ENCODE results near the gene ZBTB34. TPM values are rescaled to one million over a fixed set of nuclear protein-coding genes. Genes with fewer than 3 reads are reported as not detected.

ZBTB34 gene
- total RNA-seq, 2 donors from 2014 or later: 9.9 to 16.6 TPM

GRCh38 chr9:126852086-126852688 lies 8.3 kb upstream of the ZBTB34 start:
- no peaks in the 10 kb centered on the region for H3K27me3 ChIP-seq (replicated peaks; ENCODE audit: insufficient read depth)
- H3K4me1 ChIP-seq (ENCODE audit: control insufficient read depth in 1 of 2, low read depth in 2 of 2): no peaks in the 10 kb centered on the region
- no peak overlapping the region for H3K4me3 ChIP-seq
- DNase-seq (ENCODE audit: low spot score) (no peak), ATAC-seq (ENCODE audit: insufficient number of reproducible peaks, low FRiP score, low read depth) (no peak)
- no peaks in the 10 kb centered on the region for H3K9me3 ChIP-seq
- no peaks in the 10 kb centered on the region for H3K36me3 ChIP-seq
- TF ChIP-seq, protein P1, sequence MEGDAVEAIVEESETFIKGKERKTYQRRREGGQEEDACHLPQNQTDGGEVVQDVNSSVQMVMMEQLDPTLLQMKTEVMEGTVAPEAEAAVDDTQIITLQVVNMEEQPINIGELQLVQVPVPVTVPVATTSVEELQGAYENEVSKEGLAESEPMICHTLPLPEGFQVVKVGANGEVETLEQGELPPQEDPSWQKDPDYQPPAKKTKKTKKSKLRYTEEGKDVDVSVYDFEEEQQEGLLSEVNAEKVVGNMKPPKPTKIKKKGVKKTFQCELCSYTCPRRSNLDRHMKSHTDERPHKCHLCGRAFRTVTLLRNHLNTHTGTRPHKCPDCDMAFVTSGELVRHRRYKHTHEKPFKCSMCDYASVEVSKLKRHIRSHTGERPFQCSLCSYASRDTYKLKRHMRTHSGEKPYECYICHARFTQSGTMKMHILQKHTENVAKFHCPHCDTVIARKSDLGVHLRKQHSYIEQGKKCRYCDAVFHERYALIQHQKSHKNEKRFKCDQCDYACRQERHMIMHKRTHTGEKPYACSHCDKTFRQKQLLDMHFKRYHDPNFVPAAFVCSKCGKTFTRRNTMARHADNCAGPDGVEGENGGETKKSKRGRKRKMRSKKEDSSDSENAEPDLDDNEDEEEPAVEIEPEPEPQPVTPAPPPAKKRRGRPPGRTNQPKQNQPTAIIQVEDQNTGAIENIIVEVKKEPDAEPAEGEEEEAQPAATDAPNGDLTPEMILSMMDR (IDR thresholded peaks at IDR 0.05): no peak
- no peak overlapping the region for H3K27ac ChIP-seq

- no peak for DNase-seq (ENCODE audit: low spot score)
- Histone ChIP-seq H3K27me3 (replicated peaks; ENCODE audit: insufficient read depth) (no peaks in the 10 kb centered on the region), H3K4me1 (ENCODE audit: control insufficient read depth in 1 of 2, low read depth in 2 of 2) (peaks cover 0 to 4% of the 10 kb centered on the region in 2 donors), H3K9me3 (no peaks in the 10 kb centered on the region), H3K27ac (no peak overlapping the region), H3K4me3 (no peak overlapping the region), H3K36me3 (no peaks in the 10 kb centered on the region)
- ATAC-seq (ENCODE audit: insufficient number of reproducible peaks, low FRiP score, low read depth): no peak
- TF ChIP-seq, protein P1 (IDR thresholded peaks at IDR 0.05): no peak
Observed at GRCh38 chr9:126853667-126854066, 6.8 kb upstream of the ZBTB34 start.

DNA sequence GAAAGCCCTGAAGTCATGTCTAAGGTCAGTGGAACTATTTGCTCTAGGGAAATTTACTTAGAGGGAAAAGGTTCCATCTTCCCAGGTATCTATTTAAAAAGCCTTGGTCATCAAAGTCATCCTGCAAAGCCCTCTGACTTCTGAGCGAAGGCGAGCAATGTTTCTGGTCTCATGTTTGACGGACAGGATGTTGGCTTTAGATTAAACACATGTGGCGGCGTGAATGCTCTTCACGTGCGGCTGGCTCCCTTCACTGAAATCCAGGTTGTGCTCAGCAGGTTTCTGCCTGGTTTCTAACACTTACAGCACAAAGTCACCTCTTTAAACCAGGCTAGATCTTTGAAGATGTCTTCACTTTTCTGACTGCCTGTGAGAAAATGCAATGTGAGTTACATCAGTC lies 5.7 kb upstream of the ZBTB34 start:
- Histone ChIP-seq H3K4me1 (ENCODE audit: control insufficient read depth in 1 of 2, low read depth in 2 of 2) (peaks cover 1 to 6% of the 10 kb centered on the region in 2 donors), H3K4me3 (no peak overlapping the region), H3K27me3 (replicated peaks; ENCODE audit: insufficient read depth) (no peaks in the 10 kb centered on the region), H3K27ac (no peak overlapping the region), H3K36me3 (no peaks in the 10 kb centered on the region), H3K9me3 (no peaks in the 10 kb centered on the region)
- TF ChIP-seq, protein P1 (IDR thresholded peaks at IDR 0.05): no peak
- no peak for DNase-seq (ENCODE audit: low spot score)
- ATAC-seq (ENCODE audit: insufficient number of reproducible peaks, low FRiP score, low read depth): no peak

GRCh38 chr9:126856326-126856877 lies 4.0 kb upstream of the ZBTB34 start:
- DNase-seq (ENCODE audit: low spot score) (no peak), ATAC-seq (ENCODE audit: insufficient number of reproducible peaks, low FRiP score, low read depth) (no peak)
- H3K4me1 ChIP-seq (ENCODE audit: control insufficient read depth in 1 of 2, low read depth in 2 of 2): peaks cover 4 to 13% of the 10 kb centered on the region in 2 donors
- H3K9me3 ChIP-seq: no peaks in the 10 kb centered on the region
- H3K27me3 ChIP-seq (replicated peaks; ENCODE audit: insufficient read depth): no peaks in the 10 kb centered on the region
- TF ChIP-seq, protein P1 (IDR thresholded peaks at IDR 0.05): no peak
- no peaks in the 10 kb centered on the region for H3K36me3 ChIP-seq
- H3K4me3 ChIP-seq: no peak overlapping the region
- H3K27ac ChIP-seq: no peak overlapping the region

DNA sequence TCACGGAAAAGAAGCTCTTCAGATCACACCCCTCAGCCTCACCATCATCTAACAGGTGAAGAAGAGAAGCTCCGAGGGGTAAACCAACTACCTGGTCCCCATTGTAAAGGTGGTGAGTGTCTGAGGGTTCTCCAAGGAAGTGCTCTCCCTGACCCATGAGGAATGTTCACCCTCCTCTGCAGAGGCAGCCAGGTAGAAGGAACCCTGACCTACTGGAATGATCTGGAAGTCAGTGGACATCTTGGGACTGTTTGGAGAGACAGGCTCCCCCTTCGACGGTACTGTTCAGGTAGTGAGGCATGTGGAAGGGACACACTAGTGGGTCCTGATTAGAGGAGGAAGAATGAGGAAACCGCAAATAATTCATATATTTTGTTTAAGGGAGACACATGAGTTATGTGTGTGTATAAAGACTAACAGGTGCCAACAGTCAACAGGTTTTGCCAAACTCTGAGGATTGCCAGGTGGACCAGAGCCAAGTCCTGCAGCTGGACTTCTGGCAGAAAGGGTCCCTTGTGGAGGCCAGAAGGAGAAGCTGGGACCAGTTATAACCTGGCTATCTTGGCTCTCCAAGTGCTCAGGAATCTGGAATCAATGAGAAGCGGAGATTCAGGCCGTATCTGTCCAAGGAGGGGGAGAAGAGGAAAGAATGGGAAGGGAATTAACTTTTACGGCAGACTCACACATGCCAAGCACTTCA lies 3.0 kb upstream of the ZBTB34 start:
- no peaks in the 10 kb centered on the region for H3K9me3 ChIP-seq
- H3K27me3 ChIP-seq (replicated peaks; ENCODE audit: insufficient read depth): no peaks in the 10 kb centered on the region
- H3K27ac ChIP-seq: no peak overlapping the region
- no peaks in the 10 kb centered on the region for H3K36me3 ChIP-seq
- no peak overlapping the region for H3K4me3 ChIP-seq
- H3K4me1 ChIP-seq (ENCODE audit: control insufficient read depth in 1 of 2, low read depth in 2 of 2): peaks cover 13 to 23% of the 10 kb centered on the region in 2 donors
- TF ChIP-seq, protein P1 (IDR thresholded peaks at IDR 0.05): no peak
- ATAC-seq (ENCODE audit: insufficient number of reproducible peaks, low FRiP score, low read depth) (no peak), DNase-seq (ENCODE audit: low spot score) (no peak)
